GM21447 (cell line): Measurements from ENCODE around the gene HJV.

Experiments used
- ATAC-seq: cut with Tn5 transposase; IDR thresholded peaks from one replicate; pipeline ENCODE4 v1.9.1; 2021; ENCODE audit not compliant: unreplicated experiment

Gene HJV

DNA sequence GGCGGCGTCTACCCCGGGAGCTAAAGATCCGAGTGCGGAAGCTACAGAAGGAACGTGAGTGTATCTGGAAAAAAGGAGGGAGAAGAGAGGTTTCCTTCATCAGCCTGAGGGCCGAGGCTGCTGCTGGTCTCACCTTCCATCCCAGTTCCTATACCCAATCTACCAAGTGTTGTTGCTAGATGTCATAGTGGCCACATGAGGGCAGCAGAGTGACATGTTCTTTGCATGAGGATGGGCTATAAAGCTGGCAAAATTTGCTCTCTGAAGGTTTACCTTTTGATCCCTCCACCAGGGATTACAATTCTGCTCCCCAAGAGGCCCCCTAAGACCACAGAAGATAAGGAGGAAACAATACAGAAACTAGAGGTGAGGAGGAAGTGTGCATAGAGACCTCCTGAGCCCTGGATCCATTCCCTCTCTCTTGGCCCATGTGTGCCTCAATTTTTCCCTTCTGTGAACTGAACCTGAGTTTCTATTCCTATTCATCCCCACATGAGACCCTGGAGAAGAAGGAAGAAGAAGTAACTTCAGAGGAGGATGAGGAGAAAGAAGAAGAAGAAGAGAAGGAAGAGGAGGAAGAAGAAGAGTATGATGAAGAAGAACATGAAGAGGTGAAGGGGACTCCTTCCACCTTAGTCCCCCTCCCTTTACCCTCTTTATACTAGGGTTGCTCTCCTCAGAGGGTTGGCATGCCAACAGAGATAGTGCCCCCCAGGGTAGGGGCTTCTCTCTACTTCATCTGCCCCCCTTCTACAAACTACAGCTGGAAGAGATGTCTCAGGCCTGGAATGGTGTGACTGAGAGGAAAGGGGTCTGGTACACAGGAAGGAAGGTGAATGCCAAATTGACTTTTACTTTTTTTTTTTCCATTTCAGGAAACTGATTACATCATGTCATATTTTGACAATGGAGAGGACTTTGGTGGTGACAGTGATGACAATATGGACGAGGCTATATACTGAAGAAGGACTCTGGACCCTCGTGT lies 43.8 kb downstream of the HJV start:
- ATAC-seq, result no peak

DNA sequence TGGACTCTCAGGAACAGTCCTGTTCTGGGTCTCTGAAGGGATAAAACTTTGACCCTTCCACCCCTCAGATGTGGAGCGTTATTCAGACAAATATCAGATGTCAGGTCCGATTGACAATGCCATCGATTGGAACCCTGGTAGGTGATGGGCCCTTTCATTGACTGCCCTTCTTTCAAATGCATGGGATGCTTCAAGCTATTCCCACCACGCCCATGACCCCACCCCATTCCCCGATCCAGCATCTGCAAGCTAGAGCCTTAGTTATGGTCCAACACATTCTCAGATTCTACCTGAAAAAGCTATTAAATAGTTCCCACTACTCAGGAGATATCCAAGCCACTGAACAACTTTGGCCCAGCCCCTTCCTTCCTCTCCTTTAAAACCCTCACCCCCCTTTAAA lies 44.5 kb downstream of the HJV start:
- ATAC-seq, result no peak

DNA sequence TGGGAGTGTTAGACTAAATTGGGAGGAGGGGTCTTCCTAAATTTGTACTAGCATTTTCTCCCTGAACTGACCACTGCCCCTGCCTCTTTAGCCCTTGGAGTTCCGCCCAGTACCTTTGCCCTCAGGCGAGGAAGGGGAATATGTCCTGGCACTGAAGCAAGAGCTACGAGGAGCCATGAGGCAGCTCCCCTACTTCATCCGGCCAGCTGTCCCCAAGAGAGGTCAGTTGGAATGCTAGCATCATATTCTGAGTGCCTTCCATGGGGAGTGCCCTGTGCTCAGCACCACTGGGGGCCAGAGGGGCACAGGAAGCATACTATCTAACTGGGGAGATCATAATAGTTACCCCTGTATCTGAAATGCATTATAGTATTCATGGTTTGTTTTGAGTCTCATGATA lies 46.3 kb downstream of the HJV start:
- no peak for ATAC-seq

DNA sequence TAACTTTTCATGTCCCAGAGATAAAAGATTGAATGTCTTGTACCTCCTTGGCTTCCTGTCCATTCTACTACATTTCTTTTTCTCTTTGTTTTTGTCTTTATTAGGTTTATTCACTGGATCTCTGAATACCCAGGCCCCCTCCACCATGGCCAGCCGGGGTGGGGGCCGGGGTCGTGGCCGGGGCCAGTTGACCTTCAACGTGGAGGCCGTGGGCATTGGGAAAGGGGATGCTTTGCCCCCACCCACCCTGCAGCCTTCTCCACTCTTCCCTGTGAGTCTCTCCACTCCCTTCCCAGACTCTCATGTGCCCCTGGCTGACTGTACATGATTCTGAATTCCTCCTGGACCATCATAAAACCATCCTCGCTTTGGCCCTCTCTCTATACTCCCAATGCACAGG lies 46.8 kb downstream of the HJV start:
- no peak for ATAC-seq

GRCh38 chr1:145972580-145972979 lies 49.0 kb downstream of the HJV start:
- no peak for ATAC-seq
